HepG2 (cell line): ENCODE measurements around the gene ADIPOR2. TPM values are rescaled to one million over a fixed set of nuclear protein-coding genes. Genes with fewer than 3 reads are reported as not detected.

ENCODE experiments used
- AGO1 ChIP-seq: fragments of 200-400 bp; formaldehyde crosslinking; IDR thresholded peaks from 2 replicates; pipeline ENCODE4 v1.6.1; 2017; ENCODE audit warnings: mild to moderate bottlenecking, low read depth, low read length, moderate library complexity; ENCODE audit not compliant: poor library complexity, severe bottlenecking
- DNMT1 ChIP-seq: sonication (generic); formaldehyde crosslinking; IDR thresholded peaks from 2 replicates; pipeline ENCODE4 v1.5.1; 2020; ENCODE audit warnings: mild to moderate bottlenecking, missing genetic modification reagents
- FLYWCH1 ChIP-seq: sonication (generic); formaldehyde crosslinking; IDR thresholded peaks from 2 replicates; pipeline ENCODE4 v1.8.1; 2023; ENCODE audit warnings: mild to moderate bottlenecking, missing genetic modification reagents
- FOXA1 ChIP-seq, 2 experiments: fragments of 450-650 bp in 1 of 2; sonication (generic) in 1 of 2; formaldehyde crosslinking in 1 of 2; IDR thresholded peaks; 2 replicates each; pipeline versions ENCODE4 v1.4.0 to v1.6.1; 2016 to 2020; ENCODE audit warnings: missing genetic modification reagents in 1 of 2
- MXD4 ChIP-seq: IDR thresholded peaks from 2 replicates; pipeline ENCODE4 v1.6.1; 2016; ENCODE audit warnings: mild to moderate bottlenecking, missing biosample characterization, missing genetic modification reagents
- NCOA2 ChIP-seq: sonication (generic); formaldehyde crosslinking; IDR thresholded peaks from 2 replicates; pipeline ENCODE4 v1.8.0; 2022; ENCODE audit warnings: inconsistent platforms
- PAX8 ChIP-seq: sonication (generic); formaldehyde crosslinking; IDR thresholded peaks from 2 replicates; pipeline ENCODE4 v1.8.0; 2022; ENCODE audit warnings: mild to moderate bottlenecking, missing genetic modification reagents, borderline replicate concordance
- RARA ChIP-seq: IDR thresholded peaks from 2 replicates; pipeline ENCODE4 v1.6.1; 2016; ENCODE audit warnings: missing genetic modification reagents, missing compliant biosample characterization
- SAFB2 ChIP-seq: sonication (generic); formaldehyde crosslinking; IDR thresholded peaks from 2 replicates; pipeline ENCODE4 v1.5.1; 2020; ENCODE audit warnings: missing genetic modification reagents, low read depth, mild to moderate bottlenecking, borderline replicate concordance
- SRY ChIP-seq: sonication (generic); formaldehyde crosslinking; IDR thresholded peaks from 2 replicates; pipeline ENCODE4 v1.8.0; 2022; ENCODE audit warnings: mild to moderate bottlenecking, missing genetic modification reagents
- TBL1XR1 ChIP-seq: fragments of 150-350 bp; IDR thresholded peaks from 2 replicates; pipeline ENCODE4 v1.6.1; 2014; ENCODE audit warnings: borderline replicate concordance, low read length; ENCODE audit not compliant: partially characterized antibody
- TOE1 ChIP-seq: sonication (generic); formaldehyde crosslinking; IDR thresholded peaks from 2 replicates; pipeline ENCODE4 v1.4.0; 2020; ENCODE audit warnings: mild to moderate bottlenecking, missing genetic modification reagents
- YY1 ChIP-seq: IDR thresholded peaks from 2 replicates; pipeline ENCODE4 v1.6.1; 2011; ENCODE audit warnings: low read length, low read depth, moderate library complexity, mild to moderate bottlenecking; ENCODE audit not compliant: insufficient read depth, insufficient replicate concordance
- ZNF224 ChIP-seq: sonication (generic); formaldehyde crosslinking; IDR thresholded peaks from 2 replicates; pipeline ENCODE4 v1.5.0; 2020; ENCODE audit warnings: mild to moderate bottlenecking, missing genetic modification reagents
- ZNF34 ChIP-seq: sonication (generic); formaldehyde crosslinking; IDR thresholded peaks from 2 replicates; pipeline ENCODE4 v1.4.0; 2020; ENCODE audit warnings: mild to moderate bottlenecking, missing genetic modification reagents, borderline replicate concordance
- ZNF431 ChIP-seq: sonication (generic); formaldehyde crosslinking; IDR thresholded peaks from 2 replicates; pipeline ENCODE4 v1.9.0; 2022; ENCODE audit warnings: missing genetic modification reagents, low read depth, mild to moderate bottlenecking, borderline replicate concordance
- ZNF761 ChIP-seq: sonication (generic); formaldehyde crosslinking; conservative IDR thresholded peaks from 2 replicates; pipeline ENCODE4 v1.4.0; 2020; ENCODE audit warnings: mild to moderate bottlenecking, missing genetic modification reagents
- ZNF790 ChIP-seq: sonication (generic); formaldehyde crosslinking; IDR thresholded peaks from 2 replicates; pipeline ENCODE4 v1.8.0; 2022; ENCODE audit warnings: missing genetic modification reagents, mild to moderate bottlenecking, borderline replicate concordance
- polyA plus RNA-seq, 8 experiments: library from polyadenylated mRNA; depleted of rRNA in 3 of 8; stranded (reverse) in 7 of 8; unstranded in 1 of 8; fragments of >200 nt; fragmentation: Illumina TruSeq in 4 of 8; extraction: Trizol in 4 of 8; gene quantifications; 2 replicates each; pipeline versions ENCODE4 v1.2.1 to v1.2.3, GENCODE V29; 2011 to 2016; ENCODE audit warnings: low read depth in 4 of 8, missing spikeins in 1 of 8, mixed read lengths in 1 of 8; ENCODE audit not compliant: insufficient read depth in 1 of 8
- total RNA-seq, 5 experiments: library from RNA; depleted of rRNA; stranded (reverse); fragments of >200 nt; fragmentation: Illumina TruSeq; extraction: Trizol; gene quantifications; 2 replicates each; pipeline ENCODE4 v1.2.3, GENCODE V29; 2016; ENCODE audit warnings: low read depth in 1 of 5
- TF ChIP-seq, protein P1 (sequence below): sonication (generic); formaldehyde crosslinking; IDR thresholded peaks from 2 replicates; pipeline ENCODE4 v1.5.0; 2020; ENCODE audit warnings: mild to moderate bottlenecking, missing genetic modification reagents
- TF ChIP-seq, protein P2 (sequence below): sonication (generic); formaldehyde crosslinking; IDR thresholded peaks from 2 replicates; pipeline ENCODE4 v1.5.1; 2020; ENCODE audit warnings: missing genetic modification reagents, mild to moderate bottlenecking, borderline replicate concordance
- TF ChIP-seq, protein P3 (sequence below): sonication (generic); formaldehyde crosslinking; IDR thresholded peaks from 2 replicates; pipeline ENCODE4 v1.5.1; 2020; ENCODE audit warnings: mild to moderate bottlenecking, missing genetic modification reagents, moderate library complexity

Gene ADIPOR2
- total and polyA plus RNA-seq, 2 of the 13 experiments (the other 11 are each of a cell fraction or from before 2014, with no cell fraction given), result 35.2 to 52.2 TPM

DNA sequence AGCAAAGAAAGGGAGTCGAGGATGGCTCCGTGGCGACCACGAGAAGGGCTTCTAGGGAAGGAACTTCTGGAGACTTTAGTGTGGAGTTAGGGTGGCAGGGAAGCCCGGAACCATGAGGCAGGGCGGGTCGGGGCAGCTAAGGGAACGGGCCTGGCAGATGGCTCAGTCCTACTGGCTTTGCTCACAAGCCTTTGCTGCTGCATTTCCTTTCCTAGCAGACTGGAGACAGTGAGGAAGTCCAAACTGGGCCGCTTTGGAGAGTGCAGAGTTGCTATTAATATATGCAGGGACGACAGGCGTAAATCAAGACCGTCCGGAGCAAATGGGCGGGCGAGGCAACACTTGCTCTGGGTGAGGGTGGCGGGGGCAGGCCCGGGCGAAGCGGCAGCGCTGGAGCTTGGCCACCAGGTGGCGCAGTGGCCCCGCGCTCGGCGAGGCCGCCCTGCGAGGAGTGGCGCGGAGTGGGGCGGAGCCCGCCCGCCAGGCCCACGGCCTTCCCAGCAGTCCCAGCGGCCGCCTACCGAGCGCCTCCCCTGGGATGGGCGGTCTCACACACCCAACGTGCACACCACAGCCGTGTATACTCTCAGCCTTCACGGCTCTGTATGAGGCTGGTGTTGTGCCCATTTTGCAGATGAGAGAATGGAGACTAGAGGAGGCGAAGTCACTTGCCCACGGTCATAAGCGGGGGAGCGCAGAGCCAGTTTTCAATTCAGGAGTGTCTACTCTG is 105.1 kb downstream of the ADIPOR2 start (continued):
- TF ChIP-seq, protein P1, sequence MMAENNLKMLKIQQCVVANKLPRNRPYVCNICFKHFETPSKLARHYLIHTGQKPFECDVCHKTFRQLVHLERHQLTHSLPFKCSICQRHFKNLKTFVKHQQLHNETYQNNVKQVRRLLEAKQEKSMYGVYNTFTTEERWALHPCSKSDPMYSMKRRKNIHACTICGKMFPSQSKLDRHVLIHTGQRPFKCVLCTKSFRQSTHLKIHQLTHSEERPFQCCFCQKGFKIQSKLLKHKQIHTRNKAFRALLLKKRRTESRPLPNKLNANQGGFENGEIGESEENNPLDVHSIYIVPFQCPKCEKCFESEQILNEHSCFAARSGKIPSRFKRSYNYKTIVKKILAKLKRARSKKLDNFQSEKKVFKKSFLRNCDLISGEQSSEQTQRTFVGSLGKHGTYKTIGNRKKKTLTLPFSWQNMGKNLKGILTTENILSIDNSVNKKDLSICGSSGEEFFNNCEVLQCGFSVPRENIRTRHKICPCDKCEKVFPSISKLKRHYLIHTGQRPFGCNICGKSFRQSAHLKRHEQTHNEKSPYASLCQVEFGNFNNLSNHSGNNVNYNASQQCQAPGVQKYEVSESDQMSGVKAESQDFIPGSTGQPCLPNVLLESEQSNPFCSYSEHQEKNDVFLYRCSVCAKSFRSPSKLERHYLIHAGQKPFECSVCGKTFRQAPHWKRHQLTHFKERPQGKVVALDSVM (CRISPR knock-in tag), result 0 out of 2 replicates have a peak, but pooled peaks have one; percentile 17
- TF ChIP-seq FLYWCH1 (no peak), RARA (CRISPR knock-in tag) (no peak), YY1 (peak; percentile 72), ZNF224 (CRISPR knock-in tag) (0 out of 2 replicates have a peak, but pooled peaks have one; percentile 75), ZNF431 (CRISPR knock-in tag) (no peak), NCOA2 (CRISPR knock-in tag) (peak; percentile 16; the same call in 1 of the 2 replicates), MXD4 (CRISPR knock-in tag) (peak; percentile 52; the same call in 1 of the 2 replicates), TBL1XR1 (no peak), ZNF761 (CRISPR knock-in tag) (peak; percentile 76; the same call in 1 of the 2 replicates), ZNF34 (CRISPR knock-in tag) (peak; percentile 80; the same call in 1 of the 2 replicates), AGO1 (peak; percentile 87), FOXA1 (IDR thresholded peaks at IDR 0.05) (no peak), FOXA1 (CRISPR knock-in tag; IDR thresholded peaks at IDR 0.05) (0 out of 2 replicates have a peak, but pooled peaks have one; percentile 4), SRY (peak; percentile 77; the same call in 1 of the 2 replicates), TOE1 (peak; percentile 26; the same call in 1 of the 2 replicates), PAX8 (CRISPR knock-in tag) (no peak), ZNF790 (peak; percentile 25; the same call in 1 of the 2 replicates), DNMT1 (CRISPR knock-in tag) (peak; percentile 89; the same call in 1 of the 2 replicates), SAFB2 (CRISPR knock-in tag) (peak; percentile 62)
- TF ChIP-seq, protein P2, sequence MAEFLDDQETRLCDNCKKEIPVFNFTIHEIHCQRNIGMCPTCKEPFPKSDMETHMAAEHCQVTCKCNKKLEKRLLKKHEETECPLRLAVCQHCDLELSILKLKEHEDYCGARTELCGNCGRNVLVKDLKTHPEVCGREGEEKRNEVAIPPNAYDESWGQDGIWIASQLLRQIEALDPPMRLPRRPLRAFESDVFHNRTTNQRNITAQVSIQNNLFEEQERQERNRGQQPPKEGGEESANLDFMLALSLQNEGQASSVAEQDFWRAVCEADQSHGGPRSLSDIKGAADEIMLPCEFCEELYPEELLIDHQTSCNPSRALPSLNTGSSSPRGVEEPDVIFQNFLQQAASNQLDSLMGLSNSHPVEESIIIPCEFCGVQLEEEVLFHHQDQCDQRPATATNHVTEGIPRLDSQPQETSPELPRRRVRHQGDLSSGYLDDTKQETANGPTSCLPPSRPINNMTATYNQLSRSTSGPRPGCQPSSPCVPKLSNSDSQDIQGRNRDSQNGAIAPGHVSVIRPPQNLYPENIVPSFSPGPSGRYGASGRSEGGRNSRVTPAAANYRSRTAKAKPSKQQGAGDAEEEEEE (CRISPR knock-in tag), result no peak
- TF ChIP-seq, protein P3, sequence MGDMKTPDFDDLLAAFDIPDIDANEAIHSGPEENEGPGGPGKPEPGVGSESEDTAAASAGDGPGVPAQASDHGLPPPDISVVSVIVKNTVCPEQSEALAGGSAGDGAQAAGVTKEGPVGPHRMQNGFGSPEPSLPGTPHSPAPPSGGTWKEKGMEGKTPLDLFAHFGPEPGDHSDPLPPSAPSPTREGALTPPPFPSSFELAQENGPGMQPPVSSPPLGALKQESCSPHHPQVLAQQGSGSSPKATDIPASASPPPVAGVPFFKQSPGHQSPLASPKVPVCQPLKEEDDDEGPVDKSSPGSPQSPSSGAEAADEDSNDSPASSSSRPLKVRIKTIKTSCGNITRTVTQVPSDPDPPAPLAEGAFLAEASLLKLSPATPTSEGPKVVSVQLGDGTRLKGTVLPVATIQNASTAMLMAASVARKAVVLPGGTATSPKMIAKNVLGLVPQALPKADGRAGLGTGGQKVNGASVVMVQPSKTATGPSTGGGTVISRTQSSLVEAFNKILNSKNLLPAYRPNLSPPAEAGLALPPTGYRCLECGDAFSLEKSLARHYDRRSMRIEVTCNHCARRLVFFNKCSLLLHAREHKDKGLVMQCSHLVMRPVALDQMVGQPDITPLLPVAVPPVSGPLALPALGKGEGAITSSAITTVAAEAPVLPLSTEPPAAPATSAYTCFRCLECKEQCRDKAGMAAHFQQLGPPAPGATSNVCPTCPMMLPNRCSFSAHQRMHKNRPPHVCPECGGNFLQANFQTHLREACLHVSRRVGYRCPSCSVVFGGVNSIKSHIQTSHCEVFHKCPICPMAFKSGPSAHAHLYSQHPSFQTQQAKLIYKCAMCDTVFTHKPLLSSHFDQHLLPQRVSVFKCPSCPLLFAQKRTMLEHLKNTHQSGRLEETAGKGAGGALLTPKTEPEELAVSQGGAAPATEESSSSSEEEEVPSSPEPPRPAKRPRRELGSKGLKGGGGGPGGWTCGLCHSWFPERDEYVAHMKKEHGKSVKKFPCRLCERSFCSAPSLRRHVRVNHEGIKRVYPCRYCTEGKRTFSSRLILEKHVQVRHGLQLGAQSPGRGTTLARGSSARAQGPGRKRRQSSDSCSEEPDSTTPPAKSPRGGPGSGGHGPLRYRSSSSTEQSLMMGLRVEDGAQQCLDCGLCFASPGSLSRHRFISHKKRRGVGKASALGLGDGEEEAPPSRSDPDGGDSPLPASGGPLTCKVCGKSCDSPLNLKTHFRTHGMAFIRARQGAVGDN (CRISPR knock-in tag), result peak; percentile 86
